Astrocyte of the hippocampus (primary cell): Measurements from ENCODE around the gene CLIP3.
"Not testable (repeated sequence)": the region's sequence is repeated elsewhere in the genome, so short reads cannot be mapped to it uniquely, and the experiment has no call there.

ENCODE experiments used
- DNase-seq: peaks from one replicate; pipeline ENCODE4 v3.0.0; 2011; ENCODE audit warnings: low read depth, low spot score

The CLIP3 gene

GRCh38 chr19:36032251-36033104 lies at the start of gene CLIP3:
TSS of gene CLIP3 (minus strand) at chr19:36032873. CDS start at chr19:36032357, 516 bp downstream.
- peak; percentile 88 for DNase-seq

GRCh38 chr19:36081894-36082293 lies 49.2 kb upstream of the CLIP3 start:
- no peak for DNase-seq

GRCh38 chr19:36081385-36081784 lies 48.7 kb upstream of the CLIP3 start:
- no peak for DNase-seq

GRCh38 chr19:36079389-36079945 lies 46.8 kb upstream of the CLIP3 start:
- no peak for DNase-seq

- DNase-seq, result no peak
Observed at GRCh38 chr19:36073121-36073876, 40.6 kb upstream of the CLIP3 start.

- no peak for DNase-seq
Observed at GRCh38 chr19:36072081-36072480, 39.4 kb upstream of the CLIP3 start.

- DNase-seq, result not testable (repeated sequence)
Observed at GRCh38 chr19:36068810-36069499, 36.3 kb upstream of the CLIP3 start.

GRCh38 chr19:36067681-36068080 lies 35.0 kb upstream of the CLIP3 start:
- DNase-seq, result no peak

GRCh38 chr19:36064826-36065225 lies 32.2 kb upstream of the CLIP3 start:
- no peak for DNase-seq

- DNase-seq, result no peak
Observed at GRCh38 chr19:36061367-36061766, 28.7 kb upstream of the CLIP3 start.

- peak; percentile 85 for DNase-seq
Observed at GRCh38 chr19:36060430-36060829, 27.8 kb upstream of the CLIP3 start.

GRCh38 chr19:36059180-36059910 lies 26.7 kb upstream of the CLIP3 start:
- no peak for DNase-seq

- no peak for DNase-seq
Observed at GRCh38 chr19:36058481-36059179, 26.0 kb upstream of the CLIP3 start.

GRCh38 chr19:36054733-36055686 lies 22.3 kb upstream of the CLIP3 start, which contains the start of gene WDR62:
TSS of gene WDR62 (plus strand) at chr19:36054897. CDS start at chr19:36054972, 75 bp downstream.
- peak; percentile 97 for DNase-seq

GRCh38 chr19:36054119-36054732 lies 21.6 kb upstream of the CLIP3 start, which contains the start of gene THAP8:
TSS of gene THAP8 (minus strand) at chr19:36054285. CDS start at chr19:36054217, 68 bp downstream.
- peak; percentile 100 for DNase-seq

GRCh38 chr19:36051637-36052036 lies 19.0 kb upstream of the CLIP3 start:
- no peak for DNase-seq

- no peak for DNase-seq
Observed at GRCh38 chr19:36051236-36051635, 18.6 kb upstream of the CLIP3 start.

- no peak for DNase-seq
Observed at GRCh38 chr19:36049080-36049698, 16.5 kb upstream of the CLIP3 start.
